Neural crest cell (in vitro differentiated cells): ENCODE measurements around the gene RERE. TPM values are rescaled to one million over a fixed set of nuclear protein-coding genes. Genes with fewer than 3 reads are reported as not detected.
"Not testable (repeated sequence)": the region's sequence is repeated elsewhere in the genome, so short reads cannot be mapped to it uniquely, and the experiment has no call there.

Experiments used
- DNase-seq: peaks from one replicate; pipeline ENCODE4 v3.0.0; 2021; ENCODE audit warnings: low read depth, mixed read lengths, low spot score
- H3K27ac Mint-ChIP-seq: one replicate; pipeline ENCODE4 v1.8.0; 2021; ENCODE audit warnings: mild to moderate bottlenecking, mixed read lengths; ENCODE audit not compliant: unreplicated experiment
- H3K27me3 Mint-ChIP-seq: 2 replicates; pipeline ENCODE4 v1.8.0; 2021; ENCODE audit warnings: low read depth, mild to moderate bottlenecking, mixed read lengths
- H3K36me3 Mint-ChIP-seq: 2 replicates; pipeline ENCODE4 v1.8.0; 2021; ENCODE audit warnings: low read depth, mild to moderate bottlenecking, mixed read lengths
- H3K4me1 Mint-ChIP-seq: 2 replicates; pipeline ENCODE4 v1.8.0; 2021; ENCODE audit warnings: mixed read lengths
- H3K4me3 Mint-ChIP-seq: one replicate; pipeline ENCODE4 v1.8.0; 2021; ENCODE audit warnings: mild to moderate bottlenecking, mixed read lengths
- H3K9me3 Mint-ChIP-seq: 2 replicates; pipeline ENCODE4 v1.8.0; 2021; ENCODE audit warnings: mixed read lengths
- total RNA-seq: library from RNA; stranded (reverse); gene quantifications from 2 replicates; pipeline ENCODE4 v1.2.1, GENCODE V29; 2021
- TF ChIP-seq, protein P1 (sequence below): fragments of 200-600 bp; sonication (generic); conservative IDR thresholded peaks from 2 replicates; pipeline ENCODE4 v1.5.0; 2021; ENCODE audit warnings: antibody characterized with exemption, mild to moderate bottlenecking

RERE gene
- total RNA-seq, 1 donor from 2014 or later = 122 TPM

DNA sequence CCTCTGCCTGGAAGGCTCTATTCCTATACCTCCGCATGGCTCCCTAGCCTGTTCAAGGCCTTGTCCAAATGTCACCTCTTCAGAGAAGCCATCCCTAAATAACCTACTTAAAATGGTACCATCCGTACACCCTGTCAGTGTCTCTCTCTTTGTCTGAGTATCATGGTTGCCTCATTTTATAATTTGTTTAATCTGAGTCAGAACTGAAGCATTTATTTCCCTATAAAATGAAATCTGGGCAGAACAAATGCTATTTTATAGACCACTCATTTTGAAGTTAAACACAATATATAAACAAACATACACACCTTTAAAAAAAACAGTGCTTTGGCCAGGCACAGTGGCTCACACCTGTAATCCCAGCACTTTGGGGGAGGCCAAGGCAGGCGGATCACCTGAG lies 30.2 kb downstream of the RERE start:
- peak overlapping the region; percentile 44 for H3K27ac Mint-ChIP-seq
- TF ChIP-seq, protein P1, sequence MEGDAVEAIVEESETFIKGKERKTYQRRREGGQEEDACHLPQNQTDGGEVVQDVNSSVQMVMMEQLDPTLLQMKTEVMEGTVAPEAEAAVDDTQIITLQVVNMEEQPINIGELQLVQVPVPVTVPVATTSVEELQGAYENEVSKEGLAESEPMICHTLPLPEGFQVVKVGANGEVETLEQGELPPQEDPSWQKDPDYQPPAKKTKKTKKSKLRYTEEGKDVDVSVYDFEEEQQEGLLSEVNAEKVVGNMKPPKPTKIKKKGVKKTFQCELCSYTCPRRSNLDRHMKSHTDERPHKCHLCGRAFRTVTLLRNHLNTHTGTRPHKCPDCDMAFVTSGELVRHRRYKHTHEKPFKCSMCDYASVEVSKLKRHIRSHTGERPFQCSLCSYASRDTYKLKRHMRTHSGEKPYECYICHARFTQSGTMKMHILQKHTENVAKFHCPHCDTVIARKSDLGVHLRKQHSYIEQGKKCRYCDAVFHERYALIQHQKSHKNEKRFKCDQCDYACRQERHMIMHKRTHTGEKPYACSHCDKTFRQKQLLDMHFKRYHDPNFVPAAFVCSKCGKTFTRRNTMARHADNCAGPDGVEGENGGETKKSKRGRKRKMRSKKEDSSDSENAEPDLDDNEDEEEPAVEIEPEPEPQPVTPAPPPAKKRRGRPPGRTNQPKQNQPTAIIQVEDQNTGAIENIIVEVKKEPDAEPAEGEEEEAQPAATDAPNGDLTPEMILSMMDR = no peak
- H3K4me3 Mint-ChIP-seq = no peak overlapping the region
- H3K4me1 Mint-ChIP-seq = peaks cover 5% of the 10 kb centered on the region
- no peaks in the 10 kb centered on the region for H3K27me3 Mint-ChIP-seq
- DNase-seq = no peak
- H3K36me3 Mint-ChIP-seq = no peaks in the 10 kb centered on the region
- H3K9me3 Mint-ChIP-seq = no peaks in the 10 kb centered on the region

DNA sequence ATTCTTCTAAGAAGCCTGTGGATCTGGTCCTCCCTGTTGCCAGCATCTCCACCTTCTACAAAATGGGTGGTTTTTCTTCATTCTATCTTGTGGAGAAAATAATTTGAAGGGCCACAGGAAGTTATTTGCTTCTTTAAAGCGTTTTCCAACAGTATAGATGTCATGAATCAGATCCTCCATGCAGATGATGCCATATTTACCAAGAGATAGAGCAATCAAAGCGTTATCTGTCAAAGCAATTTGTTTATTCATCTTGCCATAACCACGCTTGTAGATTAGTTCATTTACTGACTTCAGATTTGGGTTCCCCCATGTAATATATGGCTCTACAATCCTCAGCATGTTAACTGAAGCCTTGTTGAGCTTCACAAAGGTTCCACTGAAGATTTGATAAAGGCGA lies 31.2 kb downstream of the RERE start:
- not testable (repeated sequence) for H3K27me3 Mint-ChIP-seq, H3K4me1 Mint-ChIP-seq, DNase-seq, H3K27ac Mint-ChIP-seq, H3K36me3 Mint-ChIP-seq, H3K9me3 Mint-ChIP-seq, H3K4me3 Mint-ChIP-seq

DNA sequence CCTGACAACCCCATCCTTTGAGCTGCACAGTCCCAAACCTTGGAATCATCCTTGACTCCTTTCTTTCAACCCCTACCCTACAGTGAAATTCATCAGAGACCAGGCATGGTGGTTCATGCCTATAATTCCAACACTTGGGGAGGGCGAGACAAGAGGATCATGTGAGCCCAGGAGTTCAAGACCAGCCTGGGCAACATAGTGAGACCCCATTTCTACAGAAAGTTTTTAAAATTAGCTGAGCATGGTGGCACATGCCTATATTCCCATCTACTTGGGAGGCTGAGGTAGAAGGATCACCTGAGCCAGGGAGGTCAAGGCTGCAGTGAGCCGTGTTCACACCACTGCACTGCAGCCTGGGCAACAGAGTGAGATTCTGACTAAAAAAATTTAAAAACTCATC lies 34.5 kb downstream of the RERE start:
- DNase-seq = no peak
- TF ChIP-seq, protein P1 = no peak
- H3K4me1 Mint-ChIP-seq = peaks cover 5% of the 10 kb centered on the region
- H3K9me3 Mint-ChIP-seq = no peaks in the 10 kb centered on the region
- H3K27ac Mint-ChIP-seq = no peak overlapping the region
- no peak overlapping the region for H3K4me3 Mint-ChIP-seq
- no peaks in the 10 kb centered on the region for H3K27me3 Mint-ChIP-seq
- H3K36me3 Mint-ChIP-seq = no peaks in the 10 kb centered on the region

DNA sequence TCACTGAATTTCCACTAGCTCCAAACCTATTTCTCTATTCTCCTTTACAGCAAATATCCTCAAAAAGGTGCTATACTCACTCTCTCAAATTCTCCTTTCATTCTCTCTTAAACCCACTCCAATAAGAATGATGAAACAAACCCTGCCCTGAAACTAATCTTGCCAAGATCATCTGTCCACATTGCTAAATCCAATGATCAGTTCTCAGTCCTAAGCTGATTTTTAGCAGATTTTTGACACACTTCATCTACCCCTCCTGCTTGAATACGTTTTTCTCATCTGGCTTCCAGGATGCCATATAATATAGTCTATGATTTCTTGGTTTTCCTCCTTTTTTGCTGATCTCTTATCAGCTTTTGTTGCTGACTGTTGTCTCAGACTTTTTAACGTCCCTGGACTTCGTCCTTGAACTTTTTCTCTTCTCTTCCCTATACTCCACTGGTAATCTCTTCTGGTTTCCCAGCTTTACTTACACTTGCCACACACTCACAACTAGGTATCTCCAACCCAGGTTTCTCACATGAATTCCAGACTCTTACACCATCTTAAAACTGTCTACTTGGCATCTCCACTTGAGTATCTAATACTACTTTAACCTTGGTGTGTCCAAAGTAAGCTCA lies 35.3 kb downstream of the RERE start:
- H3K4me1 Mint-ChIP-seq = peaks cover 5% of the 10 kb centered on the region
- DNase-seq = no peak
- H3K27ac Mint-ChIP-seq = no peak overlapping the region
- H3K27me3 Mint-ChIP-seq = no peaks in the 10 kb centered on the region
- no peaks in the 10 kb centered on the region for H3K9me3 Mint-ChIP-seq
- no peak overlapping the region for H3K4me3 Mint-ChIP-seq
- H3K36me3 Mint-ChIP-seq = no peaks in the 10 kb centered on the region
- TF ChIP-seq, protein P1 = no peak

DNA sequence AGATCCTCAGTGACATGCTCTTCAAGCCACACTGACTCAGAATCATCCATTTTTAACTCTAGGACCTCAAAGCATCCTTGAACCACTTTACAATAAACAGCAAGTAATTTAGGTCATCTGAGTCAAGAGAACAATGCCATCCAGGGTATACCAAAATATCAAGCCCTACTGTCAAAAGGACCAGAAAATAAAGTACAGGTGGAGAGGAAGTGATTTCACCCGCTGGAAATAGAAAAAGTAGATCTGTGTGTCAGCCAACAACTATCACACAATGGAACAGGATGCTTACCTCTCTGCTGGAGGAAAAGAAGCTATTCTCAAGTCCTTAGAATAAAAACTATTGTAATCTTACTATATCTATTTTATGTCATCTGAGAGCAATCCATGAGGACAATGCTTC lies 37.0 kb downstream of the RERE start:
- TF ChIP-seq, protein P1 = no peak
- Mint-ChIP-seq H3K9me3 (no peaks in the 10 kb centered on the region), H3K4me1 (peaks cover 5% of the 10 kb centered on the region), H3K27ac (no peak overlapping the region), H3K27me3 (no peaks in the 10 kb centered on the region), H3K4me3 (no peak overlapping the region), H3K36me3 (no peaks in the 10 kb centered on the region)
- no peak for DNase-seq

DNA sequence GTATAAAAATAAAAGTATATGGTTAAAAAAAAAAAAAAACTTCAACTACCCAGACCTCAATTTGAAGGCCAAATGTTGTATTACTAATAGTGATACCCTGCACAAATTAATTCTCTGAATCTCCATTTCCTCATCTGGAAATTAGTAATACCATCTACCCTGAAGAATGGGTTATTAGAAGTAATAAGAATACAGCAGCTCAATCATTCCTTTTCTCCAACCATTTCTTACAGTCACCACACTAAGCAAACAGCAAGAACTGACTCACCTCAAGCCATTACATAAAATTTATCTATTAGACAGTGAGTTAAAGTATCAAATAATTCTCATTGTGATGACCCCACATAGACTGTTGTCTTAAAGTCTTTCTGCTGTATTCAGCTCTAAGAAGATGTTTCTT lies 39.6 kb downstream of the RERE start:
- H3K4me1 Mint-ChIP-seq = no peaks in the 10 kb centered on the region
- H3K27me3 Mint-ChIP-seq = no peaks in the 10 kb centered on the region
- no peak overlapping the region for H3K27ac Mint-ChIP-seq
- TF ChIP-seq, protein P1 = no peak
- H3K9me3 Mint-ChIP-seq = no peaks in the 10 kb centered on the region
- H3K4me3 Mint-ChIP-seq = no peak overlapping the region
- DNase-seq = no peak
- H3K36me3 Mint-ChIP-seq = peaks cover 3% of the 10 kb centered on the region
